T47D (cell line): ENCODE measurements around the gene ICE1.

Experiments
- DNase-seq, 2 experiments: peaks; one replicate each; pipeline versions ENCODE4 v3.0.0 to v3.0.0-alpha.2; 2011 to 2012; ENCODE audit warnings: low read depth in 1 of 2, low spot score in 1 of 2
- JUND ChIP-seq: IDR thresholded peaks from 2 replicates; pipeline ENCODE4 v1.6.1; 2012; ENCODE audit warnings: low read depth
- in situ Hi-C: cut with HindIII; loops from 2 replicates; pipeline ENCODE4 v1.10.0; 2016; ENCODE audit warnings: low sequenced_read_pairs, low pct_unique_long_range_greater_than_20kb

The ICE1 gene

GRCh38 chr5:5421961-5422818 is at the start of gene ICE1:
Gene ICE1, plus strand, starts transcription at chr5:5422677. Its CDS starts 239 bp downstream, at chr5:5422916.
- 0 out of 2 replicates have a peak, but pooled peaks have one; percentile 16 for TF ChIP-seq JUND
- in situ Hi-C loops, result no loop called here
- peak; percentile 91 to 98 for DNase-seq

- no peak for TF ChIP-seq JUND
- in situ Hi-C loops, result no loop called here
- DNase-seq, result no peak
Observed at GRCh38 chr5:5372930-5373329, 49.5 kb upstream of the ICE1 start.

GRCh38 chr5:5373351-5373989 is 49.0 kb upstream of the ICE1 start:
- no peak for TF ChIP-seq JUND
- in situ Hi-C loops, result no loop called here
- no peak for DNase-seq

GRCh38 chr5:5374009-5374715 is 48.3 kb upstream of the ICE1 start:
- DNase-seq, result no peak
- in situ Hi-C loops, result no loop called here
- no peak for TF ChIP-seq JUND

GRCh38 chr5:5377780-5378179 is 44.7 kb upstream of the ICE1 start:
- in situ Hi-C loops, result no loop called here
- no peak for DNase-seq

GRCh38 chr5:5378531-5378930 is 43.9 kb upstream of the ICE1 start:
- in situ Hi-C loops, result no loop called here

More at GRCh38 chr5:5377780-5378179, 44.7 kb upstream of the ICE1 start:
- TF ChIP-seq JUND, result no peak

GRCh38 chr5:5380298-5380697 is 42.2 kb upstream of the ICE1 start:
- no peak for DNase-seq
- in situ Hi-C loops, result no loop called here
- TF ChIP-seq JUND, result no peak

More at GRCh38 chr5:5378531-5378930, 43.9 kb upstream of the ICE1 start:
- no peak for TF ChIP-seq JUND
- no peak for DNase-seq

GRCh38 chr5:5381310-5381913 is 41.1 kb upstream of the ICE1 start:
- DNase-seq, result no peak
- in situ Hi-C loops, result no loop called here
- no peak for TF ChIP-seq JUND

GRCh38 chr5:5383461-5383860 is 39.0 kb upstream of the ICE1 start:
- no peak for TF ChIP-seq JUND
- in situ Hi-C loops, result no loop called here
- DNase-seq, result no peak

- in situ Hi-C loops, result no loop called here
- no peak for TF ChIP-seq JUND
Observed at GRCh38 chr5:5384660-5385330, 37.7 kb upstream of the ICE1 start.

GRCh38 chr5:5385331-5385662 is 37.2 kb upstream of the ICE1 start:
- no peak for DNase-seq
- no peak for TF ChIP-seq JUND
- in situ Hi-C loops, result no loop called here

More at GRCh38 chr5:5384660-5385330, 37.7 kb upstream of the ICE1 start:
- DNase-seq, result no peak

GRCh38 chr5:5386329-5386728 is 36.1 kb upstream of the ICE1 start:
- no peak for TF ChIP-seq JUND
- no peak for DNase-seq
- in situ Hi-C loops, result no loop called here
